NCI-H2107 treated with DMSO at 0.1 percent for 48 hours (cell line): Measurements from ENCODE around the gene GGT7.
A peak's percentile ranks its signal among the peaks of the same experiment; 100 is the strongest.
"Not testable (repeated sequence)": the region's sequence is repeated elsewhere in the genome, so short reads cannot be mapped to it uniquely, and the experiment has no call there.

Source experiments
- DNase-seq: peaks from one replicate; lab custom pipeline; 2025; ENCODE audit not compliant: unreplicated experiment; lab: John Stamatoyannopoulos, UW

GGT7 gene

GRCh38 chr20:34883809-34884208, 11.2 kb upstream of the GGT7 start:
- DNase-seq: no peak

- no peak for DNase-seq
These were observed 10.5 kb upstream of the GGT7 start for GRCh38 chr20:34883087-34883688.

- DNase-seq: no peak
These were observed 9.0 kb upstream of the GGT7 start for GRCh38 chr20:34881689-34882088.

- DNase-seq: not testable (repeated sequence)
These were observed 8.3 kb upstream of the GGT7 start for GRCh38 chr20:34880971-34881370.

- no peak for DNase-seq
These were observed 7.7 kb upstream of the GGT7 start for GRCh38 chr20:34880215-34880850.

- no peak for DNase-seq
These were observed 4.0 kb upstream of the GGT7 start, which contains the start of gene ACSS2 for GRCh38 chr20:34876406-34877282. Gene ACSS2, plus strand, starts transcription at chr20:34876612. Its CDS starts 34 bp downstream, at chr20:34876646.

- DNase-seq: peak; percentile 90
These were observed 3.2 kb upstream of the GGT7 start for GRCh38 chr20:34875642-34876405.

- peak; percentile 74 for DNase-seq
These were observed 1.5 kb upstream of the GGT7 start for GRCh38 chr20:34874094-34874654.

- no peak for DNase-seq
These were observed 982 bp upstream of the GGT7 start for GRCh38 chr20:34873583-34874093.

- DNase-seq: no peak
These were observed 562 bp downstream of the GGT7 start for GRCh38 chr20:34871966-34872621.

GRCh38 chr20:34871320-34871926, 1.2 kb downstream of the GGT7 start:
- DNase-seq: no peak

GRCh38 chr20:34864216-34864615, 8.4 kb downstream of the GGT7 start:
- no peak for DNase-seq

GRCh38 chr20:34863421-34863965, 9.2 kb downstream of the GGT7 start:
- no peak for DNase-seq

GRCh38 chr20:34862724-34863123, 9.9 kb downstream of the GGT7 start:
- no peak for DNase-seq

- DNase-seq: no peak
These were observed 11.1 kb downstream of the GGT7 start for GRCh38 chr20:34861386-34862084.

- no peak for DNase-seq
These were observed 12.7 kb downstream of the GGT7 start for GRCh38 chr20:34859826-34860545.

GRCh38 chr20:34859367-34859766, 13.3 kb downstream of the GGT7 start:
- no peak for DNase-seq

GRCh38 chr20:34852298-34852697, 20.4 kb downstream of the GGT7 start:
- DNase-seq: no peak
